GM19025 (cell line): ENCODE measurements around the gene CAPN8.

Experiments used
- ATAC-seq: cut with Tn5 transposase; IDR thresholded peaks from one replicate; pipeline ENCODE4 v1.9.1; 2021; ENCODE audit warnings: mild to moderate bottlenecking, low read depth, moderate library complexity; ENCODE audit not compliant: unreplicated experiment

The CAPN8 gene

DNA sequence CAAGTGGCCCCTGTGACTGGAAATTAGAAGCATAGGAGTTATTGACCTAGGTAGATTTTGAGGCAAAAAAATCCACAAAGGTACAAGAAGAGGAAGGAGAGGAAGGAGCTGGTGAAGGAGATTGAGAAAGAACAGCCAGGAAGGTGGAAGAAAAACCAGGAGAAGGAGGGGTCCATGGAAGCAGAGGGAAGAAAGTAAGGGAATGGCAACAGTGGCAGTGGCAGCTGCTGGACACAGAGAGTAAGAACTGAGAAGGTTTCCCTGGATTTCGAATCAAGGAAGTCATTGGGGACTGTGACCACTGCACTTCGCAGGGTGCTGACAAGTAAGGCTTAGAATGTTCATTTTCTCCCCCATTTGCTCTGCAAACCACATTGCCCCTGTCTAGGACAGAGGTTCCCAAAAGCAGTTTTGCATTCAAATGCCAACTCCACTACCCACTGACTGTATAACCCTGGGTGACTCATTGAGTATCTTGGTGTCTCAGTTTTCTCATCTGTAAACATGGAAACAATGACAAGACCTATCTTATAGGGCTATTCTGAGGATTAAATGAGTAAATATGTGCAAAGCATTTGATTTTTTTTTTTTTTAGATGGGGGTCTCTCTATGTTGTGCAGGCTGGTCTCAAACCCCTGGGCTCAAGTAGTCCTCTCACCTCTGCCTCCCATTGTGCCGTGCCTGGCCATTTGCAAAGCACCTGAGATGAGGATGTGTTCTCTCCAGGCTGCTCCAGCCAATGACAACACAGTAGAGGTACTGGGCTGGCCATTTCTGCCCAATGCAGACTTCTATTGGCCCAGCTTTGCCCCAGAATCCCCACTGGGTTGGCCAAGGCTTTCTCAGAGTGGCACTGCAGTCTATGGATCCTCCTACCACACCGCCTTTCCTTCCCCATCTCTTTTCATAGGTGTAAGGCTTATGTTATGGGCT, 37.5 kb upstream of the CAPN8 start:
- no peak for ATAC-seq

DNA sequence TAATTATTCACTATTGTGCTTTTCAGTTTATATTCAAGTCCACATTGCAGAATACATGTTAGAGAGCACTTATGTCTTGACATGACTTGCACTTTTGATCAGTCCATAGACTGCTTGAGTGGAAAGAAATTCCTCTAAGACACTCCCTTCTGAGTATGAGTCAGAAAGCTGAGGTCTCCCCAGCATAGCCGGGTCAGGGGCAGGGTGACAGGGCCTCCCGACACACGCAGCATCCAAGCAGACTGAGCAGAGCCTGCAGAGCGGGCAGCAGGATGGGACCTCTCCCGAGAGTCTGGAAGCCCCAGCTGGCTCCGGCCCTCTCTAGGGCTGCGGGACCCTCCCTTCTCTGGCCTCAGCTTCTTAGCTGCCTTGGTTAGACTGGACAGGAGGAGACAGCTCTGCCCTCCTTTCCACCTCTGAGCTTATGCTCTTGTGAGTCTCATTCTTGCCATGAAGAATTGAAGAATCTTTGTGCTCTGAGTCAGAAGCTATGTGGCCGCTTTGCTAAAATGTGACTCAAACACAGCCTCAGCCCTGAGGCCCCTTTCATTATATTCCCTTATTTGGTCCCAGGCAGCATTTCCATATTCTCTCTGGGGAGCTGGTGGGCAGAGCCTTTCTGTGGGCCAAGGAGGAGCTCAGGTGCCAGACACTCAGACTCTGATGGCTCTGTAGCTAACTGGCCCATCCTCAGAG, 35.6 kb upstream of the CAPN8 start:
- ATAC-seq, result no peak

- ATAC-seq, result no peak
Observed at GRCh38 chr1:223700388-223700918, 35.0 kb upstream of the CAPN8 start.

- ATAC-seq, result no peak
Observed at GRCh38 chr1:223695941-223696340, 30.4 kb upstream of the CAPN8 start.

- no peak for ATAC-seq
Observed at GRCh38 chr1:223695014-223695548, 29.6 kb upstream of the CAPN8 start.

- no peak for ATAC-seq
Observed at GRCh38 chr1:223691121-223691520, 25.6 kb upstream of the CAPN8 start.

DNA sequence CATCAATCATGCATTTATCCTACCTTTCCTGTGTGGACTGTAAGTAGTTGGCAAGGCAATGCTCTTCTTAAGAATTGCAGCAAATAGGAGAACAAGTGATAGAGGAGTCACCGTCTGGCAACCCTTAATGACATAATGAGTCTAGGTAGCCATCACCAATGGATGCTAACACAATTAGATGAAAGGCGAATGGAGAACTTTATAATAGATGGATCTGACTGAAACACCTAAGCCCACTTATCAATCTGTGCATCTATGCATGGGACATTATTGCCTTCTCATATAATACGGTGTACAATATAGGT, 18.9 kb upstream of the CAPN8 start:
- ATAC-seq, result no peak

DNA sequence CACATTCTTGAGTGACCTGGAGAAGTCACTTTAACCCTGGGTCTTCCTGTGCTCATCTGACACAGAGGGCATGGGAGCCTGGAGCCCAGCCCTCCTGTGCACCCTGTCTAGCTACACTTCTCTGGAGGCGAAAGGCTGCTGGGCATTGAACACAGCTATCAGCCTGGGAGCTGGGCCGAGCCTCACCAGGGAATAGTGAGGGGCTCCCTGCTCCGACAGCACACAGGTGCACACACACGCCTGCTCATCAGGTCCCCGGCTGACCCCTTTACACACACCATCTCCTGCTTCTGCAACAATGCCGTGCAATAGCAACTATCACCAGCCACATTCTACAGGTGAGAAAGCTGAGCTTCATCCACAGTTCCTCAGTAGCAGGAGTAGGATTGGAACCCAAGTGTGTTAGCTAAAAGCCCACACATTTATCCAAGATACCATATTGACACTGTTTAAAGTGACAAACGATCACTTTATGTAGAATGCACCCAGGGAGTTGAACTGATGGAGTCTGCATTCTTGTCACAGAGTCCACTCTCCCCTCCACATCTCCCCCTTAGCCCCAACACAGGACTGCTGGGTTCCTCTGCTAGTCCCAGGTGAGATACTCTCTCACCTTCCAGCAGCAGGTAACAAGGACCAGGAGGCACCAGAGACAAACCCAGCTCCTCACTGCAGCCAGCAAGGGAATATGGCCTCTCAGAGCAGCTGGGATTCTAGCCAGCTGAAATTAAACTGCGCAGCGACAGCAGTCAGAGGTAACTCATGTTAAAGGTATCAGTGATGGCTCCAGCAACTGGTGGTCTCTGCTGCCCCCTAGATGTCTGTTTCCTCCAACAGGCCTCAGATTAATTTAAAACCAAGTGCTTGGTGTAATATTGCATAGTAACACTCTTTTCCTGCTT, 18.3 kb upstream of the CAPN8 start:
- ATAC-seq, result no peak

DNA sequence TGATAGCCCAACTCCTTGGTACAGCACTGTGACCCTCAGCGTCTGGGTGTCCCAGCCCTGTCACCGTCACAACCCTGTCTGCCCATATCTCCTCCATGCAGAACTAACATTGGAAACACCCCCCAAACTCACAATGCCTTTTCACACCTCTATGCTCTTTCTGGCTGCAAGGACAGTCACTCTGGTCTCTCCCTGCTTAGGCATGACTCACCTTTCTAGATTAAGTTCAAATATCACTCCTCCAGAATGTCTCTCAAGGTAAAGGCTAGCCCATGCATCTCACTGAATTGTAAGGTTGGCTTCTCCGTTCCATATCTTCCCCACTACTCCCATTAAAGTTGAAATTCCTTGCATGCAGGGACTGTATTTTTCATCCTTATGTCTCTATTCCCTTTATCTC, 17.0 kb upstream of the CAPN8 start:
- ATAC-seq, result no peak

DNA sequence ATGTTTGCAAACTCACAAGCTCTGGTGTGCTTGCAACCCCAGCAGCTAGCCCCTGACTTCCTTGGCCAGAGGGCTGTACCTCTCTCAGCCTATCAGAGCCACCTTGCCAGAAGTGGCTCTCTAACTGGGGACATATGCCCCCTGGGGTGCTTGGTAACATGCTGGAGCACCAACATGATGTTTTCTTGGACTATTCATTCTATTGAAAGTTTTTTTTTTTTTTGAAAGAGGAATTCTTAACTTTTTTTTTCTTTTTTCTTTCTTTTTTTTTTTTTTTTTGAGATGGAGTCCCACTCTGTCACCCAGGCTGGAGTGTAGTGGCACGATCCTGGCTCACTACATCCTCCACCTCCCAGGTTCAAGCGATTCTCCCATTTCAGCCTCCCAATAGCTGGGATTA, 14.7 kb upstream of the CAPN8 start:
- ATAC-seq, result no peak

DNA sequence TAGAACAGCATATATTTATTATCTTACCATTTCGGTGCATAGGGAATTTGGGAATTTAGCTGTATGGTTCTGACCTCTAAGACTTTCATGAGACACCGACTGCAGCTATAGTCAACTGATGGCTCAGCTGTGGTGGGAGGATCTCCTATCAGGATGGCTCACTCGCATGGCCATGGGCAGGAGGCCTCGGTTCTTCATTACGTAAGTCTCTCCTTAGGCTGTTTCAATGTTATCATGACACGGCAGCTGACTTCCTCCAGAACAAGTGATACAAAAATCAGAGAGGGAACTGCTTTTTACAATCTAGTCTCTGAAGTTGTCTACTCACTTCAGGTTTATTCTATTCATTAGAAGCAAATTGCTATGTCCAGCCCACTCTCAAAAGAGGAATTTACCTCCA, 13.3 kb upstream of the CAPN8 start:
- ATAC-seq, result no peak

DNA sequence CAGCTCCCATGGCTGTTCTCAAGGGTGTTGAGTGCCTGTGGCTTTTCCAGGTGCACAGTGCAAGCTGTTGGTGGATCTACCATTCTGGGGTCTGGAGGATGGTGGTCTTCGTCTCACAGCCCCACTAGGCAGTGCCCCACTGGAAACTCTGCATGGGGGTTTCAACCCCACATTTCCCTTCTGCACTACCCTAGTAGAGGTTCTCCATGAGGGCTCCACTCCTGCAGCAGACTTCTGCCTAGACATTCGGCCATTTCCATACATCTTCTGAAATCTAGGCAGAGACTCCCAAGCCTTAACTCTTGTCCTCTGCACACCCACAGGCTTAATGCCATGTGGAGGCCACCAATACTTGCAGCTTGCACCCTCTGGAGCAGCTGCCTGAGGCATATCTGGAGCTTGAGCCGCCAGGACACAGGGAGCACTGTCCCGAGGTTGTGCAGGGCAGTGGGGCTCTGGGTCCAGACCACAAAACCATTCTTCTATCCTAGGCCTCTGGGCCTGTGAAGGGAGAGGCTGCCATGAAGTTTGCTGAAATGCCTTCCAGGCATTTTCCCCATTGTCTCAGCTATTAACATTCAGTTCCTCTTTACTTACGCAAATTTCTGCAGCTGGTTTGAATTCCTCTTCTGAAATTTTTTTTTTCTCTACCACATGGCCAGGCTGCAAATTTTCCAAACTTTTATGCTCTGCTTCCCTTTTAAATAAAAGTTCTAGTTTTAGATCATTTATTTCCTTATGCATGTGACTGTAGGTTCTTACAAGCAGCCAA, 8.8 kb upstream of the CAPN8 start:
- ATAC-seq, result no peak

DNA sequence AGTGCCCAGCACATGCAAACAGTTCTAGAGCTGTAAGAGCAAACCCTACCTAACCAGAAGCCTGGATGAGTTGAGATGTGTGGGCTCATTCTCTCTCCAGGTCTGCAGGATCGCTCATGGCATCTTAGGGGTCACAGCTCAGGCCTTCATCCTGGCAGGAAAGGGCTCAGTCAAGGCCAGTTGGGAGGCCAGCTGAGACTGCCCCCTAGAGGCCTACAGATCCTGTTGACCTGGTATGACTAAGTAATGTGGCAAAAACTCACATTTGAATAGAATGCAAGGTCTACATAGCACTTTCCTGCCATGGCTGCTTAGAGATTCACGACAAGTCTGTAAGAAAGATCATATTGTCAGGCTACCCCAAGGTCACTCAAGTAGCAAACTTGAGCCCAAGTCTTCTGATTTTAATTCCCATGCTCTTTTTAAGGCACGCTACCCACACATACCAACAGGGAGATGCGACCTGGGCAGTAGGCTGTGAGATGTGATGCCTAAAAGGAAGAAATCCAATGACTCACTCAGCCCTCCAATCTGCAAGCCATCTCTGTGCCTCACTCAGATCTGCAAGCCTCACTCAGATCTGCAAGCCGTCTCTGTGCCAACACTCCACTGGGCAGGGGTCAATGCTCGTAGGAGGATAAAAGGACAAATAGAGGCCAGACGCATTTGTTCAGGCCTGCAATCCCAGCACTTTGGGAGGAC, 5.1 kb upstream of the CAPN8 start:
- no peak for ATAC-seq

DNA sequence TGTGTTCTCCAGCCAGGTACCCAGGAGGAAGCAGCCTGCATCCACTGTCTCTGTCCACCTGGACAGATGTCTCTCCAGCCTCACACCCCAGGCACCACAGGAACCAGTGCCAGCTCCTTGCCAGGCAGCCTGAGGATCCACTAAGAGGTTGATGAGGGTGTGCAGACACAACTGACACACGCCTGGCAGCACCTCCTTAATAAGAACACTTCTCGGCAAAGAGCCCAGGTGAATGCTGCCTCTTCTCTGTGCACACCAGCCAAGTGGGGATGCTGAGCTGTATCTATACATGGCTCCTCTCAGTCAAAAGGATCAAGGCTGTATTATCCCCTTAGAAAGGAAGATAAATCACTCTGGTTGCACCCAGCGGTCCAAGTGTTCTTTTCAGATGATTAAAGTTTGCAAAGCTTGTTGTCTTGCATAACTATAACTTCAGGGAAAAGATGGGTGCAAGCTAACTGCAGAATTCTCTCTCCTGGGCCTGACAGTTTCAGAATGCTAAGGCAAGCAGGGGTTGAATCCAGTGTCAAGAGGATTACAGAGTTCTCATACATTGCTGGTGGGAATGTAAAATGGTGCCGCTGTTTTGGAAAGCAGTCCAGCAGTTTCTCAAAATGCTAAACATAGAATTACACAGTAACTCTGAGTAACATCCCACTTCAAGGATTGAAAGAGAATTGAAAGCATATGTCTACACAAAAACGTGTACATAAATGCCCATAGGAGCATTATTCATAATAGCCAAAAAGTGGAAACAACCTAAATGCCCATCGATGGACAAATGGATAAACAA, 3.7 kb upstream of the CAPN8 start:
- ATAC-seq, result no peak

DNA sequence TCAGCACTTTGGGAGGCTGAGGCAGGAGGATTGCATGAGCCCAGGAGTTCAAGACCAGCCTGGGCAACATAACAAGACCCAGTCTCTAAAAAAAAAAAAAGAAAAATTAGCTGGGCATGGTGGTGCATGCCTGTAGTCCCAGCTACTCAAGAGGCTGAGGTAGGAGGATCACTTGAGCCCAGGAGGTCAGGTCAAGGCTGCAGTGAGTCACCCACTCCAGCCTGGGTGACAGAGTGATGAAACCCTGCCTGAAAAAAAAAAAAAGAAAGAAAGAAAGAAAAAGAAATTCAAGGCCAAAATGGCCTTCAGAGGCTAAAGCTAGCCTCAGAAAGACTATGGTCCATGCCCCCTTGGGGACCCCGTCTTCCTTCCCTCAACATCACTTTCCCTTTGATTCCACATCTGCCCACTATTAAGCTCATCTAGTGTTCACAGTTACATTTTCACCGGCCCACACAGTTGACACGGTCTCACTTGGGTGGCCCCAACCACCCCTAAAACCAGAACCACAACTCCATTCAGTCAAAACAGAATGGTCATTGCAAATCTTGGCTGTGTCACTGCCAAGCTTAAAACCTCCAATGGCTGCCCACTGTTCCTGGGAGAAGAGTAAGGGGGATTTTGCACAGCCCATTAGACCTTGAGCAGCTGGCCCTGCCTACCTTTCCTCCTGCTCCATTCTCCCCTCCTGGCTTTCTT, 2.1 kb upstream of the CAPN8 start:
- no peak for ATAC-seq

DNA sequence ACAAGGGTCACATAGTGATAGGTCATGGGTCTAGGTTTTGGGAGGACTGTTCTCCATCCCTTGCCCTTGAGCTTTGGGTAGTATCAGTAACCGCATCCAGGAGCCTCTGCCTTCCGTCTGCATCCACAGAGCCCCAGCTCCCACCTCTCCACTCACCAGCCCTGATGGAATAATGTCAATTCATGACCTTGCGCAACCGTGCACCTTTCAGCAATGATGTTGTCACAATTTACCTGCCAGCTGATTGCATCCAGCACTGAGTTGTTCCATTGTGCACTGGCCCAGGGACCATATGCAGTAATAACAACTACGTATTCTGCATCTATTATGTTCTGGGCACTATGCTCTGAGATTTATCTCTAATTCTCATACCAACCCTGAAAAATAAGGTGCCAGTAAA, 1.4 kb downstream of the CAPN8 start:
- no peak for ATAC-seq

DNA sequence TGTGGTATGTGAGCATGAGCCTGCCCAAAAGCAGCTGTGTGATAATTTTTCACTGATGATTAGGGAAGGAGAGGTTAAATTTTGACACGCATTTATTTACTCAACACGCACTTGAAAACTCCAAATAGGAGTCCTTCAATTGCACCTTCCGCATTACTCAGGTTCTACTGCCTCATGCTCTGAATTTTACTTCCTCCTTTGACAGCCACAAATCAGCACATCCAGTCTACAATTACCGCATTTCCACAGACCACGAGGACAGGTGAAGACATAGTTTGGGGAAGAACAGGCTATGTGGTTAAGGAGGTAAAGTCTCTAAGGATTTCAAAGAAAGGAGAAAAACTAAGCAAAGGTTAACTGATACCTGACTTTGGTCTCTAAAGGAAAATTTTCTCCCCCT, 2.6 kb downstream of the CAPN8 start:
- ATAC-seq, result no peak

DNA sequence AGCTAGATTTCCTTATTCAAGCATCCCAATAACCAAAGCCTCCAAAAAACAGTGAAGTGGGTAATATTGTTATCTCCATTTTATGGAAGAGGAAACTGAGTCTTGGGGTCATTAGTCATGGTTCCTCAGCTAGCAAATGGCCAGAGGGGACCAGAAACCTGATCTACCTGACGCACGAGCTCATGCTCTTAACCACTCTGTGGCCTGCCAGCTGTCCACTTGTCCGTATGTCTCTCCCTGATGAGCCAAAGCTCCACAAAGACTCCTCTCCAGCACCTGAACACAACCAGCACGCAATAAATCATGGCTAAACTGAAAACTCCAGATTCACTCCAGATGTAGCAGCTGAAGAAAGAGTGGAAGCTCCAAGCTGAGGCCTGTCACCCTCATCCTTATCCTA, 5.8 kb downstream of the CAPN8 start:
- ATAC-seq, result no peak
